Testis (tissue), 2 donors: ENCODE measurements around the gene GLRX3.

ENCODE experiments used
- POLR2A ChIP-seq: fragments of 450-650 bp; IDR thresholded peaks from one replicate; pipeline ENCODE4 v1.6.1; 2017; ENCODE audit warnings: antibody characterized with exemption, mild to moderate bottlenecking, moderate library complexity
- TF ChIP-seq, protein P1 (sequence below), 3 experiments: fragments of 450-650 bp in 2 of 3; fragments of 200-600 bp in 1 of 3; sonication (generic) in 1 of 3; IDR thresholded peaks; one replicate each; pipeline ENCODE4 v1.5.1; 2016 to 2019; ENCODE audit warnings: antibody characterized with exemption in 3 of 3, mild to moderate bottlenecking in 2 of 3, moderate library complexity in 1 of 3

DNA sequence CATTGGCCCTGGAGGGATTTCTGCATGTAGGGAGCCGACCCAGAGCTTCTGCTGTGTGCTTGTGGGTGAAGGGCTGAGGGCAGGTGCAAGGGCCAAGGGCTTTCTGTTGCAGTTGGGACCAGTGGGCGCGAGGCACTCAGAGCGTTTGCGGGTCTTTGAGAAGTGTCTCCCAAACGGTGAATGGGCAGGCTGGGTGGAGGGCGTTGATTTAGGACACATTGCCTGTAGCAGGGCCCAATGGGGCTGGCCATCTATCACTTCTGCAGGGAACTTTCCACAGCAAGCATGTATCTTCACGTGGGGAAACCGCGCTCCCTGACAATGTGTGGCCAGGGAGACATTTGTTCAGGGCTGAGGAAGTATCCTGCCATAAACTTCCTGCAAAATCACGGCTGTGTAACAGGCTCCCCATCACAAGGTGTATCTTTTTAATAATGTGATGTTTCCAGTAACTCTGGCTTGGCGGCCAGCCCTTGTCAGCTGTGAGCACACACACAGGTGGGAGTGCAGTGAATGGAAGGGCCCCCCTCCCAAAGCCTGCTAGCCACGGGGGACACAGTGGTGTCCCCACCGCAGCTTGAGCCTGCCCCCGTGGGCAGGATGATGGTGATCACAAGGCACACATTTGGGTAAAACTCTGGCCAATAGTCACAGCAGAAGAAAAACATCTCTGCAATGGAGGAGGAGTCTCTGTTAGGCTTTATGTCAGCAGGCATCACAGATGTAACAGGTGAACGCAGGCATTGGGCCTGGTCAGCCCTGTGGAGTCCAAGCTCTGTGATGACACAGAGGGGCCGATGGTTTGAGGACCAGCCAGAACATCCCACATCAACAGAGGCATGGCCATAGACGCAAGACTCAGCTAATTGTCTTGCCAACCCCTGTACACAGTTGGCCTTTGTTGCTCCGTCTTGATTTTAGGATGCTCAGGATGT is 84.3 kb downstream of the GLRX3 start:
- TF ChIP-seq, protein P1, sequence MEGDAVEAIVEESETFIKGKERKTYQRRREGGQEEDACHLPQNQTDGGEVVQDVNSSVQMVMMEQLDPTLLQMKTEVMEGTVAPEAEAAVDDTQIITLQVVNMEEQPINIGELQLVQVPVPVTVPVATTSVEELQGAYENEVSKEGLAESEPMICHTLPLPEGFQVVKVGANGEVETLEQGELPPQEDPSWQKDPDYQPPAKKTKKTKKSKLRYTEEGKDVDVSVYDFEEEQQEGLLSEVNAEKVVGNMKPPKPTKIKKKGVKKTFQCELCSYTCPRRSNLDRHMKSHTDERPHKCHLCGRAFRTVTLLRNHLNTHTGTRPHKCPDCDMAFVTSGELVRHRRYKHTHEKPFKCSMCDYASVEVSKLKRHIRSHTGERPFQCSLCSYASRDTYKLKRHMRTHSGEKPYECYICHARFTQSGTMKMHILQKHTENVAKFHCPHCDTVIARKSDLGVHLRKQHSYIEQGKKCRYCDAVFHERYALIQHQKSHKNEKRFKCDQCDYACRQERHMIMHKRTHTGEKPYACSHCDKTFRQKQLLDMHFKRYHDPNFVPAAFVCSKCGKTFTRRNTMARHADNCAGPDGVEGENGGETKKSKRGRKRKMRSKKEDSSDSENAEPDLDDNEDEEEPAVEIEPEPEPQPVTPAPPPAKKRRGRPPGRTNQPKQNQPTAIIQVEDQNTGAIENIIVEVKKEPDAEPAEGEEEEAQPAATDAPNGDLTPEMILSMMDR (IDR thresholded peaks at IDR 0.05): no peak
- no peak for TF ChIP-seq POLR2A
